Osteocyte (in vitro differentiated cells): Measurements from ENCODE around the gene DDOST. TPM values are rescaled to one million over a fixed set of nuclear protein-coding genes. Genes with fewer than 3 reads are reported as not detected.

Experiments used
- DNase-seq: peaks from one replicate; pipeline ENCODE4 v3.0.0; 2021; ENCODE audit warnings: mixed read lengths; ENCODE audit not compliant: unreplicated experiment; ENCODE audit errors: extremely low spot score
- H3K27ac Mint-ChIP-seq: one replicate; pipeline ENCODE4 v1.8.0; 2021; ENCODE audit warnings: mild to moderate bottlenecking, mixed read lengths; ENCODE audit not compliant: unreplicated experiment
- H3K27me3 Mint-ChIP-seq: one replicate; pipeline ENCODE4 v1.8.0; 2021; ENCODE audit warnings: mixed read lengths; ENCODE audit not compliant: unreplicated experiment
- H3K36me3 Mint-ChIP-seq: one replicate; pipeline ENCODE4 v1.8.0; 2021; ENCODE audit warnings: mixed read lengths; ENCODE audit not compliant: unreplicated experiment
- H3K4me1 Mint-ChIP-seq: one replicate; pipeline ENCODE4 v1.8.0; 2021; ENCODE audit warnings: mixed read lengths; ENCODE audit not compliant: unreplicated experiment
- H3K4me3 Mint-ChIP-seq: one replicate; pipeline ENCODE4 v1.8.0; 2021; ENCODE audit warnings: mild to moderate bottlenecking, moderate library complexity, mixed read lengths; ENCODE audit not compliant: unreplicated experiment
- H3K9me3 Mint-ChIP-seq: one replicate; pipeline ENCODE4 v1.8.0; 2021; ENCODE audit warnings: mixed read lengths; ENCODE audit not compliant: unreplicated experiment
- CTCF ChIP-seq: fragments of 200-600 bp; sonication (generic); IDR thresholded peaks from 2 replicates; pipeline ENCODE4 v1.5.0; 2021; ENCODE audit warnings: antibody characterized with exemption, mild to moderate bottlenecking, moderate library complexity
- total RNA-seq: library from RNA; stranded (reverse); gene quantifications from 2 replicates; pipeline ENCODE4 v1.2.1, GENCODE V29; 2021

Gene DDOST
- total RNA-seq, 1 donor from 2014 or later = 267 TPM

GRCh38 chr1:20684050-20684620, 23.0 kb upstream of the DDOST start:
- no peaks in the 10 kb centered on the region for H3K36me3 Mint-ChIP-seq
- no peaks in the 10 kb centered on the region for H3K4me1 Mint-ChIP-seq
- no peak for TF ChIP-seq CTCF
- no peak for DNase-seq
- H3K27ac Mint-ChIP-seq = no peak overlapping the region
- H3K27me3 Mint-ChIP-seq = no peaks in the 10 kb centered on the region
- H3K4me3 Mint-ChIP-seq = no peak overlapping the region
- no peaks in the 10 kb centered on the region for H3K9me3 Mint-ChIP-seq

- no peak overlapping the region for H3K27ac Mint-ChIP-seq
- H3K9me3 Mint-ChIP-seq = no peaks in the 10 kb centered on the region
- H3K4me3 Mint-ChIP-seq = no peak overlapping the region
- no peaks in the 10 kb centered on the region for H3K36me3 Mint-ChIP-seq
- no peak for DNase-seq
- TF ChIP-seq CTCF = no peak
- H3K27me3 Mint-ChIP-seq = no peaks in the 10 kb centered on the region
- no peaks in the 10 kb centered on the region for H3K4me1 Mint-ChIP-seq
Measured at GRCh38 chr1:20683614-20684013, 22.4 kb upstream of the DDOST start.

GRCh38 chr1:20682571-20683236, 21.5 kb upstream of the DDOST start:
- Mint-ChIP-seq H3K27ac (no peak overlapping the region), H3K4me3 (no peak overlapping the region), H3K9me3 (no peaks in the 10 kb centered on the region), H3K27me3 (no peaks in the 10 kb centered on the region), H3K36me3 (no peaks in the 10 kb centered on the region), H3K4me1 (no peaks in the 10 kb centered on the region)
- no peak for DNase-seq
- no peak for TF ChIP-seq CTCF

- no peaks in the 10 kb centered on the region for H3K9me3 Mint-ChIP-seq
- H3K27ac Mint-ChIP-seq = no peak overlapping the region
- no peak overlapping the region for H3K4me3 Mint-ChIP-seq
- H3K4me1 Mint-ChIP-seq = no peaks in the 10 kb centered on the region
- H3K27me3 Mint-ChIP-seq = no peaks in the 10 kb centered on the region
- no peak for DNase-seq
- H3K36me3 Mint-ChIP-seq = no peaks in the 10 kb centered on the region
- no peak for TF ChIP-seq CTCF
Measured at GRCh38 chr1:20681999-20682398, 20.8 kb upstream of the DDOST start.

- Mint-ChIP-seq H3K27me3 (peaks cover 9% of the 10 kb centered on the region), H3K27ac (no peak overlapping the region), H3K9me3 (no peaks in the 10 kb centered on the region), H3K36me3 (no peaks in the 10 kb centered on the region), H3K4me1 (no peaks in the 10 kb centered on the region), H3K4me3 (no peak overlapping the region)
- DNase-seq = no peak
- no peak for TF ChIP-seq CTCF
Measured at GRCh38 chr1:20680269-20680668, 19.1 kb upstream of the DDOST start.
